Effector memory CD4-positive, alpha-beta T cell (primary cell): ENCODE measurements around the gene SLC22A9.

Source experiments
- DNase-seq, 3 donors: peaks; one replicate each; pipeline ENCODE4 v3.0.0-alpha.2; 2020
- H3K27ac ChIP-seq: 2 replicates; pipeline ENCODE4 v1.7.0; 2013; ENCODE audit warnings: mild to moderate bottlenecking, low read length, moderate library complexity; ENCODE audit not compliant: insufficient read depth, poor library complexity, severe bottlenecking
- H3K27me3 ChIP-seq: replicated peaks from 2 replicates; pipeline ENCODE4 v1.7.0; 2013; ENCODE audit warnings: mild to moderate bottlenecking, low read length; ENCODE audit not compliant: insufficient read depth, control insufficient read depth, poor library complexity, severe bottlenecking
- H3K36me3 ChIP-seq: 2 replicates; pipeline ENCODE4 v1.7.0; 2013; ENCODE audit warnings: mild to moderate bottlenecking, low read length, moderate library complexity; ENCODE audit not compliant: control insufficient read depth, insufficient read depth
- H3K4me1 ChIP-seq: 2 replicates; pipeline ENCODE4 v1.7.0; 2013; ENCODE audit warnings: low read length, mild to moderate bottlenecking; ENCODE audit not compliant: control insufficient read depth, insufficient read depth, poor library complexity, severe bottlenecking
- H3K4me3 ChIP-seq: 2 replicates; pipeline ENCODE4 v1.7.0; 2013; ENCODE audit warnings: low read length, low read depth, mild to moderate bottlenecking; ENCODE audit not compliant: insufficient read depth, poor library complexity, severe bottlenecking
- H3K9me3 ChIP-seq: 2 replicates; pipeline ENCODE4 v1.7.0; 2013; ENCODE audit warnings: mild to moderate bottlenecking, low read length, moderate library complexity; ENCODE audit not compliant: control insufficient read depth

Gene SLC22A9

GRCh38 chr11:63443714-63444113 is 74.1 kb downstream of the SLC22A9 start:
- H3K27ac ChIP-seq = no peak overlapping the region
- no peak for DNase-seq
- no peaks in the 10 kb centered on the region for H3K4me1 ChIP-seq
- no peaks in the 10 kb centered on the region for H3K27me3 ChIP-seq
- no peak overlapping the region for H3K4me3 ChIP-seq
- no peaks in the 10 kb centered on the region for H3K36me3 ChIP-seq
- H3K9me3 ChIP-seq = no peaks in the 10 kb centered on the region

DNA sequence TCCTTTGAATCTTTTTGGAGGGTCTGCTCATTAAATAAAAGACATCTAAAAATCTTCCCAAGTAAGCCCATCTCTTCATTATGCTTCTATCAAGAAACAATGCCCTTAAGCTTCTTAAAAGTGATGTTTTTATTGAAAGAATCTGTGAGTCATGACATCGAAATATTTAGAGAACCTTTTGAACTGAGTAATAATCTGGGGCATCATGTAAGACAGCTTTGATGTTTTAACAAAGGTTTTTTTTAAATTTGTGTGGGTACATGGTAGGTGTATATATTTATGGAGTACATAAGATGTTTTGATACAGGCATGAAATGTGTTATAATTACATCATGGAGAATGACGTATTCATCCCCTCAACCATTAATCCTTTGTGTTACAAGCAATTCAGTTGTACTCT is 74.6 kb downstream of the SLC22A9 start:
- no peaks in the 10 kb centered on the region for H3K27me3 ChIP-seq
- no peaks in the 10 kb centered on the region for H3K9me3 ChIP-seq
- no peak overlapping the region for H3K27ac ChIP-seq
- no peaks in the 10 kb centered on the region for H3K36me3 ChIP-seq
- no peak for DNase-seq
- no peak overlapping the region for H3K4me3 ChIP-seq
- no peaks in the 10 kb centered on the region for H3K4me1 ChIP-seq

- no peak overlapping the region for H3K4me3 ChIP-seq
- no peaks in the 10 kb centered on the region for H3K36me3 ChIP-seq
- H3K27me3 ChIP-seq = no peaks in the 10 kb centered on the region
- no peaks in the 10 kb centered on the region for H3K9me3 ChIP-seq
- H3K4me1 ChIP-seq = no peaks in the 10 kb centered on the region
- no peak for DNase-seq
- H3K27ac ChIP-seq = no peak overlapping the region
Observed at GRCh38 chr11:63445118-63445517, 75.5 kb downstream of the SLC22A9 start.

- H3K27ac ChIP-seq = no peak overlapping the region
- no peaks in the 10 kb centered on the region for H3K4me1 ChIP-seq
- H3K4me3 ChIP-seq = no peak overlapping the region
- no peak for DNase-seq
- no peaks in the 10 kb centered on the region for H3K9me3 ChIP-seq
- no peaks in the 10 kb centered on the region for H3K27me3 ChIP-seq
- no peaks in the 10 kb centered on the region for H3K36me3 ChIP-seq
Observed at GRCh38 chr11:63445720-63446119, 76.1 kb downstream of the SLC22A9 start.

GRCh38 chr11:63448646-63449045 is 79.1 kb downstream of the SLC22A9 start:
- no peaks in the 10 kb centered on the region for H3K36me3 ChIP-seq
- no peaks in the 10 kb centered on the region for H3K27me3 ChIP-seq
- no peak overlapping the region for H3K27ac ChIP-seq
- H3K4me1 ChIP-seq = no peaks in the 10 kb centered on the region
- no peaks in the 10 kb centered on the region for H3K9me3 ChIP-seq
- no peak for DNase-seq
- H3K4me3 ChIP-seq = no peak overlapping the region

- no peaks in the 10 kb centered on the region for H3K36me3 ChIP-seq
- no peaks in the 10 kb centered on the region for H3K4me1 ChIP-seq
- no peaks in the 10 kb centered on the region for H3K9me3 ChIP-seq
- H3K4me3 ChIP-seq = no peak overlapping the region
- peaks cover 3% of the 10 kb centered on the region for H3K27me3 ChIP-seq
- no peak for DNase-seq
- no peak overlapping the region for H3K27ac ChIP-seq
Observed at GRCh38 chr11:63459586-63459985, 90.0 kb downstream of the SLC22A9 start.
